GM19240 (cell line): ENCODE measurements around the gene HTR1D.
"Not testable (repeated sequence)": the region's sequence is repeated elsewhere in the genome, so short reads cannot be mapped to it uniquely, and the experiment has no call there.

ENCODE experiments used
- DNase-seq: peaks from one replicate; pipeline ENCODE4 v3.0.0; 2011; ENCODE audit warnings: low spot score; ENCODE audit not compliant: insufficient read length

The HTR1D gene

GRCh38 chr1:23216771-23217420 is 406 bp downstream of the HTR1D start:
- DNase-seq = no peak

- DNase-seq = no peak
These were observed 1.4 kb downstream of the HTR1D start for GRCh38 chr1:23215751-23216449.

- DNase-seq = no peak
These were observed 2.0 kb downstream of the HTR1D start for GRCh38 chr1:23215291-23215690.

DNA sequence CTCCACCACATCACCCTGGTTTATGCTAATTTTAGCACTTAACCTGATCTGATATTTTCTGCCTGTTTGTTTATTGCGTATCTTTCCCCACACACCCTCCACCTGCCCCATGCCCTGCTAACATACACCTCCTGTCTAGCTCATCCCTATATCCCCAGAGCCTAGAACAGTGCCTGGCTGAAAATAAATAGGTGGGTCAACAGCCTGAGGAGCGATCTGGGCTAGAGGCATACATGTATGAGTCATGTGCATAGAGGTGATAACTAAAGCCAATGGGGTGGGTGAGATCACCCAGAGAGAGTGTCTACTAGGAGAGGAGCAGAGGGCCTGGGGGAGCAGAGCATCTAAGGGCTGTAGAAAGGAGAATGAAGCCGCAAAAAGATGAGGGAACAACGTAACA is 2.7 kb downstream of the HTR1D start:
- no peak for DNase-seq

DNA sequence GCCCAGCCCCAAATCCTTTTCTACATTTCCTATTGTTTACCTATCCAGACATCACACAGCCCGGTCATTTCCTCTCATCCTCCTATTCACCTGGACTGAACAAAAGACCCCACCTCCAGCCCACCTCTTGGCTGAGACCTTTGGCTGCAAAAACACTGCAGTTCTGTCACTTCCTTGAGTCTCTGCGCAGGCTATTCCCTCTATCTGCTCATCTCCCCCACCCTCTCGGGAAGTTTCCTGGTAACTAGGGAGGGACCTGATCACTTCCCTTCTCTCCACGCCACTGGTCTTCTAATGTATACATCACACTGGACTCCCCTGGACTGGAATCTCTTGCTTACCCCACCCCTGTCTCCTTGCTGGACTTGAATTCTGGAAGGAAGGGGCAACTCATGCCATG is 5.3 kb downstream of the HTR1D start:
- DNase-seq = no peak

DNA sequence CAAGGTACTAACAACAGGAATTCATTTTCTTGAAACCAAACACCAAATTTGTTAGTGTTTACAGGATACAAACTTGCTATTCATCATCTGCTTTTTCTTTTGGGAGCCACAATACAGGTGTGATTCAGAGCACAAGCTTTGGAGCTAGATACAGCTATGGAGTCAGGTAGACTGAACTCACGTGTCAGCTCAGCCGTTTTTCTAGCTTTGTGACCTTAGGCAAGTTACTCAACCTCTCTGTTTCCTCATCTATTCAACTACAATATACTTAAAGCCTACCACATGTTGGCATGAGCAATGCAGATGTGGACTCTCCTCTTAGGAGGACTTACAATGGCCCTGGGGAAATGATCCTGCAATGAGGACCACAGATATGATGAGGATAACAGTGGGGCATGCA is 6.3 kb downstream of the HTR1D start:
- DNase-seq = no peak

- DNase-seq = no peak
These were observed 6.9 kb downstream of the HTR1D start for GRCh38 chr1:23210351-23210785.

DNA sequence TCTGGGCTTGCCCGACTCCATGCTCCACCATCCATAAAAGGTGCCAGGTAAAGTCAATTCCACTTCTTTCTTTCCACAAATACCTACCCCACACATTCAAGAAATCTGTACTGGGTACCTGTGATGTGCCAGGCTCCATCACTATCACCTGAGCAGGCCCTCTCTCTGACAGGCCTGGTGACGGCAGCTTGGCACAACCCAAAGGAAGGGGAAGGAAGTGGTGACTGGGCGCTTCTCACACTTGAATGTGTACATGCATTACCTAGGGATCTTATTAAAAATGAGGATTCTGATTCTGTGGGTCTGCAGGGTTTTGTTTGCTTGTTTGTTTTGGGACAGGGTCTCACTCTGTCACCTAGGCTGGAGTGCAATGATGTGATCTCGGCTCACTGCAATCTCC is 7.5 kb downstream of the HTR1D start:
- no peak for DNase-seq

DNA sequence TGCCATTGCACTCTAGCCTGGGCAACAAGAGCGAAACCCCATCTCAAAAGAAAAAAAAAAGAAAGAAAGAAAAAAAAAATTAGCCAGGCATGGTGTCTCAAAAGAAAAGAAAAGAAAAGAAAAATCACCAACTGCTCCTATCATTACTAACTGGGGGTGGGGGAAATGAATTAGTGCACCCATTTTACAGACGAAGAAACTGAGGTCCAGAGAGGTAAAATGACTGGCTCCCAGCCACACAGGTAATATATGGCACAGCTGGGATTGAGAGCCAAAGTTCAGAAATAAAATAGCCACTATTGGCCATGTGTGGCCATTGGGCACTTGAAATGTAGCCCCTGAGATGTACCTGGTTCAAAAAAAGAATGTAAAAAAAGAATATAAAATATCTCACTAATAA is 8.8 kb downstream of the HTR1D start:
- DNase-seq = no peak

- DNase-seq = not testable (repeated sequence)
These were observed 9.6 kb downstream of the HTR1D start for GRCh38 chr1:23207733-23208132.

GRCh38 chr1:23202263-23202749 is 15.0 kb downstream of the HTR1D start:
- DNase-seq = no peak

GRCh38 chr1:23200883-23201282 is 16.4 kb downstream of the HTR1D start:
- no peak for DNase-seq

GRCh38 chr1:23198373-23198772 is 18.9 kb downstream of the HTR1D start:
- DNase-seq = no peak

GRCh38 chr1:23196627-23197328 is 20.5 kb downstream of the HTR1D start:
- DNase-seq = no peak

DNA sequence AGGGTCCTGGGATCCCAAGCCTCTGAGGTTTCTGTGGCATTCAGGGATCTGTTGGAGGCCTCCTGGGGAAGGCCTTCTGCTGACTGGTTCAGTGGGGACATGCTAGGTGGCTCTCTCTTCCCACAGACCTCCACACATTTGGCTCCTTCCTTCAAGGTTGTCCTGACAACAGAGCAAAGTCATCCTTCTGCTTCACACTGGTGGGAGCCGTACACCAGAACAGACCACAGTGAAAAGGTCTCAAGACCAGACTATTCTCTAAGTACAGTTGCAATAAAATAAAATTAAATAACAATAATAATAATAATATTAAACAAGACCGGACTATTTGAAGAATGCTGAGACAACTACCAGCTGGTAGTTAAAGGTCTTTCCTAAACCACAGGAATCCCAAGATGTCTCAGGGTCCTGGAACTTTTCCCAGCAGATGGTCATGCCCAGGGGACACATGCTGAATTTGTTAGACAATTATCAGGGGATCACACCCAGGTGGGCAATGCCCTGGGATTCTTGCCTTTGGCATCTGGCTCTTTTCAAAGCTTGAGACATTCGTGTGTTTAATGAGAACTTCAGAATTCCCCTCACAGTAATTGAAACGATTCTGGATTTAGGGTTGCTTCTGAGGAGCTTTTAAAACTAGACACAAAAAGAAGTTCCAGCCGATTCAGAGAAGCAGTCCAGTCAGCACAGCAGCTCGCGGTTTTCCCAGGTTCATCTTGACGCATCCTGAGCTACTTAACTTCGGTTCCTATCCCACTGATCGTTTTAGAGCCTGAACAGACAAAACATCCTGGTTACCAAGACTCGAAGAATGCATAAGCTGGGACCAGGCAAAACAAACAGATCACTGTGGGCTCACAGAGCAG is 22.9 kb downstream of the HTR1D start:
- no peak for DNase-seq

DNA sequence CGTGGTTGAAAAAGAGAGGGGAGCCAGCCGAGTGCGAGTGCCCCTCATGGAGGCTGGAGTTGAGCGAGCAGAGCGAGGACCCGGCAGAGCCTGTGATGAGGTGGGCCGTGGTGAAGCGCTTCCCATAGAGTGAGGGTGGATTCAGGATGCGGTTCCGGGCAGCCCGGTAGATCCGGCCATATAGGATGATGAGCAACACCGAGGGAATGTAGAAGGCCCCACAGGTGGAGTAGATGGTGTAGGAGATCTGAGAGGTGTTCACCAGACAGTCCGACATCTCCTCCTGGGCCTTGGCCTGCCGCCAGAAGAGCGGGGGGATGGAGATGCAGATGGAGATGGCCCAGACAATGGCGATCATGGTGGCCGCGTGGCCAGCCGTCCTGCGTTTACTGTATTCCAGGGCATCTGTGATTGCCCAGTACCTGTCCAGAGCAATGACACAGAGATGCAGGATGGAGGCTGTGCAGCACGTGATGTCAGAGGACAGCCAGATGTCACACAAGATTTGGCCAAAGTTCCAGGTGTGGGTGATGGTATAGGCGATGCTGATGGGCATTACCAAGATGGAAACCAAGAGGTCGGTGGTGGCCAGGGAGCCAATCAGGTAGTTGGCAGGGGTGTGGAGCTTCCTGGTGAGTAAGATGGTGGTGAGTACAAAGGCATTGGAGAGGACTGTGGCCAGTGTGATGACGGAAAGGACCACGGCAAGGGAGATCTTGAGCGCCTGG is 23.7 kb downstream of the HTR1D start:
- no peak for DNase-seq

- DNase-seq = no peak
These were observed 26.1 kb downstream of the HTR1D start for GRCh38 chr1:23191199-23191598.

- not testable (repeated sequence) for DNase-seq
These were observed 28.3 kb downstream of the HTR1D start for GRCh38 chr1:23188936-23189452.

DNA sequence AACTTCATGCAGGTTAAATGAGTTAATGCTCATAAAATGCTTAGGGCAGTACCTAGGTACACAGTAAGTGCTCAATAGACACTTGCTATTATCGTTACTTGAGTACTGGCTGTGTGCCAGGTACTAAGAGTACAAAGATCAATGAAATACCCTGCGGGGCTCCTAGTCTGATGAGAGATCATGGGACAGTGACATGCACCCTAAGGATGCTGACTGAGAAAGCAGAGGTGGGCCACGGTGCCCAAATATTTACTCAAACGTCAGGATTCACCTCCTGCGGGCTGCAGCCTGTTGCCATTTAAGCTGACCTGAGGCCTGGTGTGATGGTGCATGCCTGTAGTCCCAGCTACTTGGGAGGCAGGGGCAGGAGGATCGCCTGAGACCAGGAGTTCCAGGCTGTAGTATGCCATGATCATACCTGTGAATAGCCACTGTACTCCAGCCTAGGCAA is 28.8 kb downstream of the HTR1D start:
- DNase-seq = no peak

DNA sequence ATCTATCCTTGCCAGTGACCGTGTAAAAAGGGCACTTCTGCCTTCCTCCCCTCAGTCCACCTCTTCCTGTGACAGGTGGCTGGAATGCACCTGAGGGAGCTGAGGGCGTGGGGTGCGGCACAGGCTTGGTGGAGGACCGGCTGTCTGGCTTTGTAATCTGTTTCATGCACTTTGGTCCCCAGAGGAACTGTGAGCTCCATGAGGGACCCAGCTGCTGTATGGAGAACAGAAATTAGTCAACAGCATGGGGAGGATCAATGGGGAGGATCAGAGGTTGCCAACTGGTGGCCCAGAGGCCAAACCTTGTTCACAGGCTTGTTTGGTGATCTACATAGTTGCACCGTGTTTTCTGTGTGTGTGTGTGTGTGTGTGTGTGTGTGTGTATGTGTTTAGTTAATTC is 29.7 kb downstream of the HTR1D start:
- DNase-seq = no peak
